ENCODE data around the gene LGALS3.

The LGALS3 gene

DNA sequence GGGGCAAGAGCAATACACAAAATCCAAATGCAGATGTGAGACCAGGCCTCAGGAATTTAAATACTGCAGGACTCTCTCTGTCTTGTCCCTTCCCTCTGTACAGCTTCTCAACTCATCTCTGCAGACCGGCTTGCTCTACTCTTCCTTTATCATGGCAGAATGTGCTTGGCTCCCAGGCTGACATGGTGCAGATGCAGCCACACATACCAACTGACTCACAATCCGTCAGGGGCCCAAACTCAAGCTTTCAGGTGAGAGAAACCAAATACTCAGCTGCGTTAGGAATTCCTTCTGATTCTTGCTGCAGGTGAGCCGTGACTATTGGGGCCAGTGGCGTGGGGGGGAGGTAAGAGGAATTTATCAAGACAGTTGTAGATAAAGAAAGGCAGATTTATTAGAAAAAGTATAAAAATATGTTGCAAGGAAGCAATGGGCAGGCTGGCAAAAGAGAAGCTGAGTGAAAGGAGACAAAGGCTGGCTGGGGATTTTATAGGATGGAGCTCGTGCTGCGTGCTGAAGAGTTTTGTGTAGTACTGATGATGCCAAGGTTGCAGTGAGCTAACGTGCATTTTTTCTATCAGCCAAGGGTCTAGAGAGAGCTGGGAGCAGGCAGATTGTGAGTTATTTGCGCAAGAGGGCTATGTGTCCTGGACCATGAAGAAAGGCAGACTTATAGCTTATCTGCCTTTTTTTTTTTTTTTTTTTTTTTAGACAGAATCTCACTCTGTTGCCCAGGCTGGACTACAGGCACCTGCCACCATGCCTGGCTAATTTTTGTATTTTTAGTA is 5.0 kb upstream of the LGALS3 start:
- Histone ChIP-seq H3K27ac (ENCODE audit: low read length) (no peak overlapping the region), H3K4me1 (ENCODE audit: control insufficient read depth, insufficient read depth, low read length) (no peaks in the 10 kb centered on the region), H3K4me3 (ENCODE audit: low read length) (no peak overlapping the region), H3K27me3 (ENCODE audit: control insufficient read depth, insufficient read depth, low read length) (peaks cover 3% of the 10 kb centered on the region; the same call in 1 of the 2 replicates), H3K9me3 (ENCODE audit: control insufficient read depth, insufficient read depth, low read length) (no peaks in the 10 kb centered on the region), H3K36me3 (ENCODE audit: control insufficient read depth, insufficient read depth, low read length) (no peaks in the 10 kb centered on the region)
- no peak for DNase-seq (ENCODE audit: low read depth, low spot score)
- WGBS (ENCODE audit: insufficient coverage, insufficient read length), result no CpG with 5 or more reads among the region's 9 CpGs

DNA sequence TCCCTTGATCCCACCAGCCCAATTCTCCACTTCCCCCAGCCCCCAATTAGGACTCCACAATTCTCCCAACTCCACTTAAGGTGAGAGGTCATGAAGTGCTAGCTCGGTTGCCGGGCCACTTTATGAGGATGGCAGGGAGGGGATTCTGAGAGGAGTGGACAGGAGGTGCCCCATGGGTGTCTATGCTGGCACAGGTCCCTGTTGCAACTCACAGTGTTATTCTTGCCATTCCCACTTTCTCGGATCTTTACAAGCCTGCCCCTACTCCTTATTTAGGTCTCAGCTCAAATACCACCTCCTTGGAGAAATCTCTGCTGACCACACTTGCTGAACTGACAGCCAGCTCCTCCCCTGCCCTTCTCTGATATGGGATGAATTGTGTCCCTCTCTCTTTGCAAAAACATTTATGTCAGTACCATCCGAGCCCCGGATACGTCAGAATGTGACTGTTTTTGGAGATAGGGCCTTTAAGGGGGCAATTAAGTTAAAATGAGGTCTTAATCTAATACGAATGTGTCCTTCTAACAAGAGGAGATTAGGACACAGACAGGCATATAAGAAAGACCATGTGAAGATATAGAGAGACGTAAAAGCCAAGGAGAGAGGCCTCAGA is 4.2 kb upstream of the LGALS3 start:
- no CpG with 5 or more reads among the region's 8 CpGs for WGBS (ENCODE audit: insufficient coverage, insufficient read length)
- Histone ChIP-seq H3K4me1 (ENCODE audit: control insufficient read depth, insufficient read depth, low read length) (no peaks in the 10 kb centered on the region), H3K4me3 (ENCODE audit: low read length) (no peak overlapping the region), H3K9me3 (ENCODE audit: control insufficient read depth, insufficient read depth, low read length) (no peaks in the 10 kb centered on the region), H3K27me3 (ENCODE audit: control insufficient read depth, insufficient read depth, low read length) (peaks cover 7% of the 10 kb centered on the region; the same call in 1 of the 2 replicates), H3K27ac (ENCODE audit: low read length) (no peak overlapping the region), H3K36me3 (ENCODE audit: control insufficient read depth, insufficient read depth, low read length) (no peaks in the 10 kb centered on the region)
- DNase-seq (ENCODE audit: low read depth, low spot score), result no peak

DNA sequence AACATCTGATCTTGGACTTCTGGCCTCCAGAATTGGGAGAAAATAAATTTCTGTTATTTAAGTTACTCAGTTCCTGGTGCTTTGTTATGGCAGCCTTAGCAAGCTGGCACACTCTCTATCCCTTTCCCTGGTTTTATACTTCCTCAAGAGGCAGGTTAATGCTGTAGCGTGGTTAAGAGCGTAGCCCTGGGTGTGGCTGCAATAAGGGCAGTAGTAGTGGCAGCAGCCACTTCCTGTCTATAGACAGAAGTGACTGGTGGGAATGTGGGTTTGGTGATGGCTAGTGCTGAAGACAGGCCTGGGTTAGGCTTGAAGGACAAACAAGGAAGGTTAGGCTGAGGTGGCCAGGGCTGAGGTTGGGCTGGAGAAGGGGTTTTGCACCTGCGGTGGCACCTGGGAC is 3.6 kb upstream of the LGALS3 start:
- Histone ChIP-seq H3K27me3 (ENCODE audit: control insufficient read depth, insufficient read depth, low read length) (peaks cover 11% of the 10 kb centered on the region; the same call in 1 of the 2 replicates), H3K4me1 (ENCODE audit: control insufficient read depth, insufficient read depth, low read length) (no peaks in the 10 kb centered on the region), H3K27ac (ENCODE audit: low read length) (no peak overlapping the region), H3K36me3 (ENCODE audit: control insufficient read depth, insufficient read depth, low read length) (no peaks in the 10 kb centered on the region), H3K4me3 (ENCODE audit: low read length) (no peak overlapping the region), H3K9me3 (ENCODE audit: control insufficient read depth, insufficient read depth, low read length) (no peaks in the 10 kb centered on the region)
- DNase-seq (ENCODE audit: low read depth, low spot score), result no peak
- WGBS (ENCODE audit: insufficient coverage, insufficient read length), result no CpG with 5 or more reads among the region's 3 CpGs

DNA sequence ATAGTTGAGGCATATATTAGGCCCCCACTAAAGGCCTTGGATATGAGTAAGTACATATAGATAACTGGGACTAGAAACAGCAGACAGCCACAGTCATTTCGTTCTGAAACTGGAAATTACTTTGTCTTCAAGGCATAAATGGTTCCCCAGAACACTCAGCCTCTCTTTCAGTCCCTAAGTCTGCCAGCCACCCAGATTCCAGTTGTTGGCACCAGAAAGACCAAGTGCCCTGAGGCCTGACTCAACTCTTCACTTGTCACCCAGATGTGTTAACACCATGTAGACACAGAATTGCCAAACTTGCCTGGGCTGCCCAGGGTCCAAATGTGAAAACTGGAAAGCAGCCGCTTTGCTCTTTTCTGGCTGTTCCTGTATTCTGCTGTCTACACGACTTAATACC is 3.0 kb upstream of the LGALS3 start:
- Histone ChIP-seq H3K4me3 (ENCODE audit: low read length) (no peak overlapping the region), H3K4me1 (ENCODE audit: control insufficient read depth, insufficient read depth, low read length) (no peaks in the 10 kb centered on the region), H3K9me3 (ENCODE audit: control insufficient read depth, insufficient read depth, low read length) (no peaks in the 10 kb centered on the region), H3K27ac (ENCODE audit: low read length) (no peak overlapping the region), H3K27me3 (ENCODE audit: control insufficient read depth, insufficient read depth, low read length) (peaks cover 11% of the 10 kb centered on the region; the same call in 1 of the 2 replicates), H3K36me3 (ENCODE audit: control insufficient read depth, insufficient read depth, low read length) (no peaks in the 10 kb centered on the region)
- no CpG with 5 or more reads among the region's 3 CpGs for WGBS (ENCODE audit: insufficient coverage, insufficient read length)
- DNase-seq (ENCODE audit: low read depth, low spot score), result no peak

- peaks cover 12% of the 10 kb centered on the region; the same call in 1 of the 2 replicates for H3K27me3 ChIP-seq (ENCODE audit: control insufficient read depth, insufficient read depth, low read length)
- no peaks in the 10 kb centered on the region for H3K4me1 ChIP-seq (ENCODE audit: control insufficient read depth, insufficient read depth, low read length)
- DNase-seq (ENCODE audit: low read depth, low spot score), result no peak
Observed at GRCh38 chr14:55126932-55127459, 2.1 kb upstream of the LGALS3 start.

GRCh38 chr14:55127460-55127951 is 1.5 kb upstream of the LGALS3 start:
- Histone ChIP-seq H3K4me3 (ENCODE audit: low read length) (no peak overlapping the region), H3K27ac (ENCODE audit: low read length) (no peak overlapping the region), H3K9me3 (ENCODE audit: control insufficient read depth, insufficient read depth, low read length) (no peaks in the 10 kb centered on the region), H3K27me3 (ENCODE audit: control insufficient read depth, insufficient read depth, low read length) (peaks cover 12% of the 10 kb centered on the region; the same call in 1 of the 2 replicates), H3K4me1 (ENCODE audit: control insufficient read depth, insufficient read depth, low read length) (no peaks in the 10 kb centered on the region), H3K36me3 (ENCODE audit: control insufficient read depth, insufficient read depth, low read length) (no peaks in the 10 kb centered on the region)
- DNase-seq (ENCODE audit: low read depth, low spot score), result no peak
- WGBS (ENCODE audit: insufficient coverage, insufficient read length), result no CpG with 5 or more reads among the region's 2 CpGs

More at GRCh38 chr14:55126932-55127459, 2.1 kb upstream of the LGALS3 start:
- Histone ChIP-seq H3K9me3 (ENCODE audit: control insufficient read depth, insufficient read depth, low read length) (no peaks in the 10 kb centered on the region), H3K36me3 (ENCODE audit: control insufficient read depth, insufficient read depth, low read length) (no peaks in the 10 kb centered on the region), H3K4me3 (ENCODE audit: low read length) (no peak overlapping the region), H3K27ac (ENCODE audit: low read length) (no peak overlapping the region)
- no CpG with 5 or more reads among the region's 5 CpGs for WGBS (ENCODE audit: insufficient coverage, insufficient read length)

GRCh38 chr14:55128386-55129085 is 516 bp upstream of the LGALS3 start:
- H3K9me3 ChIP-seq (ENCODE audit: control insufficient read depth, insufficient read depth, low read length), result no peaks in the 10 kb centered on the region
- peaks cover 12% of the 10 kb centered on the region; the same call in 1 of the 2 replicates for H3K27me3 ChIP-seq (ENCODE audit: control insufficient read depth, insufficient read depth, low read length)
- H3K27ac ChIP-seq (ENCODE audit: low read length), result no peak overlapping the region
- H3K4me3 ChIP-seq (ENCODE audit: low read length), result peak overlapping the region; percentile 50; the same call in 1 of the 2 replicates
- H3K4me1 ChIP-seq (ENCODE audit: control insufficient read depth, insufficient read depth, low read length), result no peaks in the 10 kb centered on the region
- H3K36me3 ChIP-seq (ENCODE audit: control insufficient read depth, insufficient read depth, low read length), result no peaks in the 10 kb centered on the region
- WGBS (ENCODE audit: insufficient coverage, insufficient read length), result no CpG with 5 or more reads among the region's 20 CpGs
- no peak for DNase-seq (ENCODE audit: low read depth, low spot score)

DNA sequence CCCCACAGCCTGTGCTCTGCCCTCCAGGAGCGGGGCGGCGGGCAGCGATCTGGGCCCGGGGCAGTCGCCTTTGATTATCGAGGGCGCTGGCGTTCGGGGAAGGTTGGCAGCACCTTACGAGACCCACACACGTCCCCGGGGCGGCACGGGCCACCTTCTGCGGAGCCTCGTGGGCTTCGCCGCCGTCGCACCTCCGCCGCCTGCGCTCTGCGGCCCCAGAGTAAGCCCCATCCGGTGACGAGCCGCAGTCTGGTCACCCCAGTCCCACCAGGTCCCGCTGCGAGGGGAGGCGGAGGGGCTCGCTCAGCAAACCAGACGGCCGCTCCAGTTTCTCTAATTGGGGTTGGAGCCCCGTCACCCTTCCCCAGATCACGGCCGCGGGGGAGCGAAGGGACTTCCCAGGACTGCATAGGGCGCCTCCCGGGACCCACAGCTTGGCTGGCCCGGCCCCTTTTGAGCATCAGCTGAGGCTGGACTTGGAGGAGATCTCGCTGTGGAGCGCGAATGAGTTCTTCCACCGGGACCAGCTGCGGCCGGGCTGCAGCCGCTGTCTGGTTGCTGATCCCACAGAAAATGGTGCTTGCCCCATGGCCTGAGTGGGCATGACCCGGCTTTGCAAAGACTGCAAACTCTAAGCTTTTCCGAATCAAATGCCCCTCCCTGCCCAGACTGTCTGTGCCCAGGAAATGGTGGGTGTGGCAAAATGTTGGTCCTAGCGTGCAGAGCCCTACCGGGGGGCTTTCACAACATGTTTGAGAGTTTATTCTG is 560 bp downstream of the LGALS3 start:
- H3K27me3 ChIP-seq (ENCODE audit: control insufficient read depth, insufficient read depth, low read length), result peaks cover 12% of the 10 kb centered on the region; the same call in 1 of the 2 replicates
- H3K4me1 ChIP-seq (ENCODE audit: control insufficient read depth, insufficient read depth, low read length), result no peaks in the 10 kb centered on the region
- no CpG with 5 or more reads among the region's 53 CpGs for WGBS (ENCODE audit: insufficient coverage, insufficient read length)
- no peaks in the 10 kb centered on the region for H3K36me3 ChIP-seq (ENCODE audit: control insufficient read depth, insufficient read depth, low read length)
- no peak for DNase-seq (ENCODE audit: low read depth, low spot score)
- H3K9me3 ChIP-seq (ENCODE audit: control insufficient read depth, insufficient read depth, low read length), result no peaks in the 10 kb centered on the region
- H3K27ac ChIP-seq (ENCODE audit: low read length), result no peak overlapping the region
- H3K4me3 ChIP-seq (ENCODE audit: low read length), result peak overlapping the region; percentile 50

- Histone ChIP-seq H3K9me3 (ENCODE audit: control insufficient read depth, insufficient read depth, low read length) (no peaks in the 10 kb centered on the region), H3K4me3 (ENCODE audit: low read length) (peak overlapping the region; percentile 50; the same call in 1 of the 2 replicates), H3K4me1 (ENCODE audit: control insufficient read depth, insufficient read depth, low read length) (no peaks in the 10 kb centered on the region), H3K36me3 (ENCODE audit: control insufficient read depth, insufficient read depth, low read length) (no peaks in the 10 kb centered on the region), H3K27ac (ENCODE audit: low read length) (no peak overlapping the region), H3K27me3 (ENCODE audit: control insufficient read depth, insufficient read depth, low read length) (peaks cover 12% of the 10 kb centered on the region; the same call in 1 of the 2 replicates)
- no peak for DNase-seq (ENCODE audit: low read depth, low spot score)
- no CpG with 5 or more reads among the region's 10 CpGs for WGBS (ENCODE audit: insufficient coverage, insufficient read length)
Observed at GRCh38 chr14:55130196-55130550, 1.1 kb downstream of the LGALS3 start.
